Fibroblast of gingiva (primary cell): ENCODE measurements around the gene PLD5.

Experiments used
- DNase-seq: peaks from one replicate; pipeline ENCODE4 v3.0.0-alpha.2; 2011; ENCODE audit warnings: low read depth

The PLD5 gene

DNA sequence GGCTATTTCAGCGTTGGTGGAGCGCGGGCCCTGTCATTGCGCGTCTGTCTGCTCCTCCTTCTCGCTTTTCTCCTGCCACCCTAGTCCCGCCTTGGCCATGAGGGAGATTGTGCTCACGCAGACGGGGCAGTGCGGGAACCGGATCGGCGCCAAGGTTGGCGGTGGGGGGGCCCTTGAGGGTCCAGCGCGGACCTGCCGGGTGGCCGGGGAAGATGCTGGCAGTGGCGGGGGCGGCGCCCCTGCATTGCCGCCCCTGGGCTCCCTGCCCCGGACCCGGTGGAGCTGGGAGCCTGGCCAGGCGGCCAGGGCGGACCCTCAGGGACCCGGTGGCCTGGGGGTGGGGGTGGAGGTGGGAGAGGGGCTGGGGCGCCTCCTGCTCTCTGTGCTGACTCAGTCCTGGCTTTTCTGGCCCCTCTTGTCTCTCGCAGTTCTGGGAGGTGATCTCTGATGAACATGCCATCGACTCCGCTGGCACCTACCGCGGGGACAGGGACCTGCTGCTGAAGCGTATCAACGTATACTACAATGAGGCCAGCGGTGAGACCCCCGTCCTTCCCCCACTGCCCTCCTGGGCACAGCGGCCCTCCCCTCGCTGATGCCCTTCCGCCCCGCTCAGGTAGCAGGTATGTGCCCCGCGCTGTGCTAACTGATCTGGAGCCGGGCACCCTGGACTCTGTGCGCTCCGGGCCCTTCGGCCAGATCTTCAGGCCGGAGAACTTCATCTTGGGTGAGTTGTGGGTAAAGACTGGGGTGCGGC is 467.3 kb downstream of the PLD5 start:
- no peak for DNase-seq

DNA sequence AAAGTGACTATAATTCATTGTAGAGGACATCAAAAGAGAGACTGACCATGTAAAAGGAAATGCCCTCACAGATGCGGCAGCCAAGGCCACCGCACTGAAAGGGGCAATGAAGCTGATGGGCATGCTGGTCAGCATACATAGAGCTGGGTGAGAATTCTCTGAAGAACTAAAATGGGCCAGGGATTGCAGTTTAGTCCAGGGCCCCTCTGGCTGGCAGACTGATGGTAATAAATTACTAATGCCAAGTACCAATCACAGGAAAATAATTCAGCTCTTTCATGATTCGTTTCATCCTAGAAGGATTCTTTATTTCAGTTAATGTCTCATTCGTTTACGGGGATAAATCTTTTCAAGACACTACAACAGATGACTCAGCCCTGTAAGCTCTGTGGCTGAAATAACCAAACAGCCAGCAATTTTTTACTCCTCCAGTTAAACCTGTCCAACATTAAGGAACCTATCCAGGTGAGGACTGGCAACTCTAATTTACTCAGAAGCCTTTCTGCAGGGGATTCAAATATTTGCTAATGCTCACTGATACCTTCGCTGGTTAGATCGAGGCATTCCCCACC is 468.7 kb downstream of the PLD5 start:
- no peak for DNase-seq

DNA sequence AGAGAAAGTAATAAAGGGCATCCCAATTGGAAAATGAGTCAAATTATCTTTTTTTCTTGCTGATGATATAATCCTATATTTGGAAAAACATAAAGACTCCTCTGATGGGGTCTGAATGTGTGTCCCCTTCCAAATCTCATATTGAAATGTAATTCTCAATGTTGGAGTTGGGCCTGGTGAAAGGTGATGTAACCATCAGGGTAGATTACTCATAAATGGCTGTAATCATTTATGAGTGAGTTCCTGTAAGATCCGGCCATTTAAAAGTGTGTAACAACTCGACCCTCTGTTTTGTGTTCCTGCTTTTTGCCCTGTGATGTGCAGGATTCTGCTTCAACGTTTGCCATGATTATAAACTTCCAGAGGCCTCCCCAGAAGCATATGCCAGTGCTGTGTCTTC is 481.3 kb downstream of the PLD5 start:
- no peak for DNase-seq

DNA sequence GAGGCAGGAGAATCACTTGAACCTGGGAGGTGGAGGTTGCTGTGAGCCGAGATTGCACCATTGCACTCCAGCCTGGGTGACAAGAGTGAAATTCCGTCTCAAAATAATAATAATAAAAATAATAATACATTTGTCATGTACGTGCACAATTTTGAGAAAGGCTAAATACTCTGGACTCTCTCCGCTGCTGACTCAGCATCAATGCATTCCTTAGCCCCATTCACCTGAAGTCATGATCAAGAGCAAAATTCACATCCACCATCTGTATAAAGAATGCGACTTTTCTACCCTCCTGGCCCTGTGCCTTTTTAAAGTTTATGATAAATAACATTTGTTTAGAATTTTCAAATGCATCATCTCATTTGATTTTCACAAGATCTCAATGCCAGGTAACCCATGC is 490.1 kb downstream of the PLD5 start:
- no peak for DNase-seq

DNA sequence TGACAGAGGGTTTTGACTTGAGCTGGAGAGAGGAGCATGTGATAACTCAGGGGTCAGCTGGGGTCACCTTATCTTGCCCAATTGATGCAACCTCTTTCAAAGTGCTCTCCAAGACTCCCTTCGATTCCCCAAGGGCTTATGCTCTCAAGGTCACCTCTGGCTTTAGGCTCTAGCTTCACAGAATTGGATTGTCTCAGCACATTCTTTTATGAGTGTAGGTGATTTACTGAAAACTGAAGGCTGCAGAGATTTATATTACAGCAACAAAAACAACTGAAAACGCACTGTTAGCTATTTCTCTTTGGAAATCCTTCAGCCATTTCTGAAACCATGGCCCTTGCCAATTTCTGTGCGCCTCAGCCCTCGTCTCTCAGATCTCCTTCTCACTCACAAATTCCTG is 491.1 kb downstream of the PLD5 start:
- DNase-seq, result no peak
